ENCODE results near the gene GSTA1. TPM values are rescaled to one million over a fixed set of nuclear protein-coding genes. Genes with fewer than 3 reads are reported as not detected.
A peak's percentile ranks its signal among the peaks of the same experiment; 100 is the strongest.
"Not testable (repeated sequence)": the region's sequence is repeated elsewhere in the genome, so short reads cannot be mapped to it uniquely, and the experiment has no call there.

Gene GSTA1
- not detected for polyA plus RNA-seq

DNA sequence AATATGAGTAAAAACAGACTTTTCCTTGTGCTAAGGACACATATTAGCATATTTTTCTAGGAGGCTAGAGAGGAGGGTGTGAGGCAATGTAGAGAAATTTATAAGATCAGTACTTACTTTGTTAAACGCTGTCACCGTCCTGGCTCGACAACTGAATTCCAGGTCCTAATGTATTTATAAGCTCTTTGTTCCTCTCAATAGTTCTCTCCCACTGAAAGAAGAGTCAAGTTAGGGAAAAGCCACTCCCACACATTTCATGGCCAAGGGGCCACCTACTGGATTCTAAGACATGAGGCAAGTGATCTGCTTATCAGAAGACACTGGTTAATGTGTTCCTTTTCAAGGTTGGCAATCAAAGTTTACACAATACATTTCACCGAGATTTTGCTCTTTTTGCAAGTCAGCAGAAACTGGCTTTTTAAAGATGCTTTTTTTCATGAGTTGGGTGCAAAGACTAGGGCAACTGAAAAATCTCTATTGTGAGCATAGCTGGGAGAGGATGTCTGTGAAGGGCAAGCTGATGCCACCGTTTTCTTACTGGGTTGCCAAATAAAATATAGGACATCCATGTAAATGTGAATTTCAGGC, at the start of gene GSTA1:
Gene GSTA1 (minus strand): TSS at position 149 of the 588 bp plus-strand sequence. CDS start 4,549 bp downstream, outside the sequence.
- H3K27ac Mint-ChIP-seq, H3K4me1 Mint-ChIP-seq: not testable (repeated sequence)
- H3K27me3 Mint-ChIP-seq (ENCODE audit: low read depth in 3 of 3): peaks cover 0 to 12% (median 5%) of the 10 kb centered on the region in 3 donors

DNA sequence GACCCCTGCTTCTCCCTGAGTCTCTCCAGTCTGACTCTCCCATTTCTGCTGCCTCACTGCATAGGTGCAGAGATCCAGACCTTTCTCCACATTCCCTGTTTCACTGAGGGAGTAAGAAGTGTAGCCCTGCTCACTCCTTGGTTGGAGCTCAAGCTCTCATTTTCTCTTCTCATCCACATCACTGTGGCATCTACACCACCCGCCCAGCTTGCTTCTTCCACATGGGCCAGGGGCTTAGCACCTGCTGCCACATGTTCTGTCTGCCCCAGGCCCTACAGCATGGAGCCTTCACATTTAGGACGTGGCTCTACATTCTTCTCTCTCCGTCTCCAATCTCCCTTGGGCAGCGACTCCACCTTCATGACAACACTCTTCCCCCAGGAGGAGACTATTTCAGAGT, 45.5 kb upstream of the GSTA1 start:
- no peaks in the 10 kb centered on the region for H3K4me1 Mint-ChIP-seq
- no peak overlapping the region for H3K27ac Mint-ChIP-seq
- no peaks in the 10 kb centered on the region for H3K36me3 Mint-ChIP-seq
- no peak for DNase-seq
- H3K4me3 Mint-ChIP-seq: no peak overlapping the region
- H3K27me3 Mint-ChIP-seq (ENCODE audit: low read depth in 3 of 3): peaks cover 5 to 14% (median 7%) of the 10 kb centered on the region in 3 donors
- peaks cover 0 to 1% (median 0%) of the 10 kb centered on the region in 6 donors for H3K9me3 Mint-ChIP-seq

More for the DNA sequence above, at the start of gene GSTA1:
- not testable (repeated sequence) for H3K9me3 Mint-ChIP-seq, H3K36me3 Mint-ChIP-seq, DNase-seq, H3K4me3 Mint-ChIP-seq

DNA sequence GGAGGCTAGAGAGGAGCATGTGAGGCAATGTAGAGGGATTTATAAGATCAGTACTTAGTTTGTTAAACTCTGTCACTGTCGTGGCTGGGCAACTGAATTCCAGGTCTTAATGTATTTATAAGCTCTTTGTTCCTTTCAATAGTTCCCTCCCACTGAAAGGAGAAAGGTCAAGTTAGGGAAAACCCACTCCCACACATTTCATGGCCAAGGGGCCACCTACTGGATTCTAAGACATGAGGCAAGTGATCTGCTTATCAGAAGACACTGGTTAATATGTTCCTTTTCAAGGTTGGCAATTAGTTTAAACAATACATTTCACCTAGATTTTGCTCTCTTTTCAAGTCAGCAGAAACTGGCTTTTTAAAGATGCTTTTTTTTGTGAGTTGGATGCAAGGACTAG, 42.4 kb upstream of the GSTA1 start:
- no peaks in the 10 kb centered on the region for H3K36me3 Mint-ChIP-seq
- no peak overlapping the region for H3K27ac Mint-ChIP-seq
- no peak for DNase-seq
- H3K4me1 Mint-ChIP-seq: no peaks in the 10 kb centered on the region
- H3K27me3 Mint-ChIP-seq (ENCODE audit: low read depth in 3 of 3): peaks cover 4% of the 10 kb centered on the region in 3 donors
- no peaks in the 10 kb centered on the region for H3K9me3 Mint-ChIP-seq
- no peak overlapping the region for H3K4me3 Mint-ChIP-seq

DNA sequence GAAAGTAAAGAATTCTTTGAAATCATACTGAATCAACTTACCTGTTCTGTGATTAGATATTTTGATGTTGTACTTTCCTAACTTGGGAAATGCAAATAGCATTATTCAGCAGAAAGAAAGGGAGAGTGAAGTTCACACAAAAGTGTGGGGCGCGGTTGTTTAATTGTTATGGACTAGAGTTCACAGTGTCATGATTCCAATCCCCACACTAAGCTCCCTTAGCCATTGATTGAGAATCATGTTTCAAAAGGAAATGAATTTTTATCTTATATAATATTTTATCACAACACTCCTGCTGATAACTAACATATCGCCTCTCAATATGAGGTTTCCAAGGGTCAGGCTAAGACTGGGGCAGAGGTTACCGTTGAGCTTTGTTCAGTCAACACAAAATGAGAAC, 40.0 kb upstream of the GSTA1 start:
- Mint-ChIP-seq H3K27ac (no peak overlapping the region), H3K4me3 (no peak overlapping the region), H3K36me3 (no peaks in the 10 kb centered on the region), H3K4me1 (no peaks in the 10 kb centered on the region), H3K9me3 (no peaks in the 10 kb centered on the region), H3K27me3 (ENCODE audit: low read depth in 3 of 3) (peaks cover 3 to 4% (median 4%) of the 10 kb centered on the region in 3 donors)
- no peak for DNase-seq

DNA sequence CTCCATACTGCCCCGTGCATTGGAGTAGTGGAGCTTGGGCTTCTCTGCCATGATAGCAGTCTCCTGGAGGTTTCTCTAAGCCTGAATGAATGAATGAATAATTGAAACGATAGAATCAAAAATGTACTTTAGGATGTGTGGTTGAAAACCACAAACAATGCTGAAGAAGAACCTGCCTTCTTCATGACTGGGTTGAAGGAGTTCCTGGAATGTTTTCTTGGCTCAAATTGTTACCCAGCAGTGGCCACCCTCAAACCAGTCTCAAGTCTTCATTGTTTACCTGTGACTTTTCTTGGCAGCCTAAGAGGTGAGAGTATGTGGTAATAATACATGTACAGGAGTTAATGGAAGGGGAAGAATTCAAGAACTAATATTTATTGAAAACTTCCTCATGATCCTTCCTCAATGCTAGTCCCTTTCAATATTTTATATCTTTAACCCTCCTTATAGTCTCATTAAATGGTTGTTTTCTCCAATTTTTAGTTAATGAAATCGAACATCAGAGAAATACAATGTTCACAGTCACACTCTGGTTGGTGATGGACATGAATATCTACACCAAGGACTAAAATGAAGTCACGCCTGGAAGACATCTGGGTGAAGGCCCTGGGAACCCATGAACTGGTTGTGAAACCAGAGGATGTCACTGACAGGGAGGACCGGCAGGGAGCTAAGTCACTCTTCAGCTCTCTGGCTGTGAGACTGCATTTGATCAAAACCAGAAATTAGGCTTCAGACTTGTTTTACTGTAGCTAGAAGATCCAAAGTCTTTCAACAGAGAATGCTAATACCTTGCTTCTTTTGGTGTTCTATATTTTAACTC, 37.4 kb upstream of the GSTA1 start, which contains the start of gene GSTA5:
Gene GSTA5 (minus strand): TSS at position 51 of the 823 bp plus-strand sequence.
- no peak within 1 kb of the TSS for H3K27ac Mint-ChIP-seq
- H3K4me1 Mint-ChIP-seq: no peaks in the 10 kb centered on the region
- H3K36me3 Mint-ChIP-seq: no peaks in the 10 kb centered on the region
- peaks cover 6 to 8% (median 7%) of the 10 kb centered on the region in 3 donors for H3K27me3 Mint-ChIP-seq (ENCODE audit: low read depth in 3 of 3)
- no peaks in the 10 kb centered on the region for H3K9me3 Mint-ChIP-seq
- no peak for DNase-seq
- H3K4me3 Mint-ChIP-seq: no peak within 1 kb of the TSS

DNA sequence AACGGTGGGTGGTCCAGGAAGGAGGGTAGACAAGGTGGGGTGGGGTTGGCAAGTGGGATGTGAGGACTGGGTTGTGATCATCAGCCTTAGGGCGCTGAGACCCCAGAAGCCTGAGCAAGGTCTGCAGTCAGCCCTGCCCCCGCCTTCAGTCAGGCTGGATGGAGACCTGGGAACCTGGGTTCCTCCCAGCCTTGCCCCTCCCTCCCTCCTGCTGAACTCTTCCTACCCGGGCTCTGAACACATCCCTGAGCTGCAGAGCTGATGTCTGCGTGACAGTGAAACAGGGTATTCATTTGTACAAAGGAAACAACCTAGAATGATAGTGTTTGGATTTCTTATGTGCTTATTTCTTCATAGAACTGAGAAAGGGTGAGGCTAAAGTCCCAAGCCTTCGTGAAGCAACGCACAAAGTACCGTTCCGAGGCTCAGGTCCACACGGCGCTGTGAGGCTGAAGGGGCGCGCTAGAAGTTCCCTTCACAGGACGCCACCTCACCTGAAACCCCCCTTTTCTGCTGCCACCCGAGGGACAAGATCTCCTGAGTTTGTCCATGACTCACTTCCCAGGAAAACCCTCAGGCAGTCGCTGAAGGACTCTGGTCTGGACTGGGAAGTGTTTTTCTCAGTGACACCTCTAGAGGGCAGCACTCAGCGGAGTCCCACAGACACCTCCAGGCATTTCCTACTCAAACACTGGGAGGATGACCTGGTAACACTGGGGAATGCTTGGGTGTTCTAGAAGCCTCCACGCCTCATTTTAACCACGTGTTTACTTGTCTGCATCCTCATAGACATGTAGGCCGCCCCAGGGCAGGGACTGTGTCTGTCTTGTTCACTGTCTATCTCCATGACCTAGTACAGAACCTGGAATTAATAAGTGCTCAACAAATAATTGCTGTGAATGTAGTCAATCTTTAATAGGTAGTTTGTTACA, 35.8 kb upstream of the GSTA1 start:
- no peak overlapping the region for H3K27ac Mint-ChIP-seq
- peak; percentile 35 to 49 (median 39) for DNase-seq
- H3K36me3 Mint-ChIP-seq: no peaks in the 10 kb centered on the region
- no peaks in the 10 kb centered on the region for H3K4me1 Mint-ChIP-seq
- no peak overlapping the region for H3K4me3 Mint-ChIP-seq
- H3K27me3 Mint-ChIP-seq (ENCODE audit: low read depth in 3 of 3): peaks cover 7 to 18% (median 9%) of the 10 kb centered on the region in 3 donors
- H3K9me3 Mint-ChIP-seq: no peaks in the 10 kb centered on the region

DNA sequence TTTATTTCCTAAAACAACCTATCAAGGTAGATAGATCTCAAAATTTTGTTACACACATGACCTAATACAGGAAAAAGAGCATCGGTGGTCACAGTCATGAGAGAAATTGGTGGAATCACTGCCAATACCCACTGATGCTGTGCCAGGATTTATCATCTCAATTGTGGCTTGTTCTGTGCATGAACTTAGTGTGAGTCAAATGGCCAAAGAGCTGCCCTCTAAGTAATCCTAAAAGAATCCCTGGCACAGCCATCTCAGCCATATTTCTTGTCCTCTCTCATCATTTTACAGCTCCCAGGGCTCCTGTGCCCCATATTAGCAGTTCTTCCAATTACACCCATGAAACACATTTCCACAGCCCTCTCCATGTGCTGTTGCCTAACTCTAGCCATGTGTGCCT, 30.9 kb upstream of the GSTA1 start:
- Mint-ChIP-seq H3K36me3 (no peaks in the 10 kb centered on the region), H3K4me1 (no peaks in the 10 kb centered on the region), H3K27me3 (ENCODE audit: low read depth in 3 of 3) (peaks cover 12 to 24% (median 15%) of the 10 kb centered on the region in 3 donors), H3K9me3 (no peaks in the 10 kb centered on the region), H3K27ac (no peak overlapping the region), H3K4me3 (no peak overlapping the region)
- no peak for DNase-seq

DNA sequence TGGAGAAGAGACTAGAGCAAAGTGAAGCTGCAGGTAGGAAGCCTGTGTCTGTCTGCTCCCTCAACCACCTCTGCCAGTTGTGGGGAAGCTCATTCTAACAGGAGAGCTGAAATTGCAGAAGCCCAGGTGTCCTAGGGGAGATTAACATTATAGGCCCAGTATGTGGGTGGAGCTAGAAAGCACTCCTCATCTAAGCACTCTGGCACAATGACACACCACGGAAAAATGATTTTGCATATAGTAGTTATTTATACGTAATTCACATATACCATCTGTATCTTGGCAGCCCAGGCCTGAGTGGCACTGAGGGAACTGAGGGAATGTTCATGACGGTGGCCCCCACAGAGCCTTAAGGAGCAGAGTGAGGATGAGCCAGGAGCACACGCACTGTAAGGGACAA, 27.3 kb upstream of the GSTA1 start:
- not testable (repeated sequence) for DNase-seq, H3K4me1 Mint-ChIP-seq, H3K27ac Mint-ChIP-seq, H3K36me3 Mint-ChIP-seq, H3K4me3 Mint-ChIP-seq, H3K9me3 Mint-ChIP-seq
- H3K27me3 Mint-ChIP-seq (ENCODE audit: low read depth in 3 of 3): peaks cover 9 to 20% (median 10%) of the 10 kb centered on the region in 3 donors

DNA sequence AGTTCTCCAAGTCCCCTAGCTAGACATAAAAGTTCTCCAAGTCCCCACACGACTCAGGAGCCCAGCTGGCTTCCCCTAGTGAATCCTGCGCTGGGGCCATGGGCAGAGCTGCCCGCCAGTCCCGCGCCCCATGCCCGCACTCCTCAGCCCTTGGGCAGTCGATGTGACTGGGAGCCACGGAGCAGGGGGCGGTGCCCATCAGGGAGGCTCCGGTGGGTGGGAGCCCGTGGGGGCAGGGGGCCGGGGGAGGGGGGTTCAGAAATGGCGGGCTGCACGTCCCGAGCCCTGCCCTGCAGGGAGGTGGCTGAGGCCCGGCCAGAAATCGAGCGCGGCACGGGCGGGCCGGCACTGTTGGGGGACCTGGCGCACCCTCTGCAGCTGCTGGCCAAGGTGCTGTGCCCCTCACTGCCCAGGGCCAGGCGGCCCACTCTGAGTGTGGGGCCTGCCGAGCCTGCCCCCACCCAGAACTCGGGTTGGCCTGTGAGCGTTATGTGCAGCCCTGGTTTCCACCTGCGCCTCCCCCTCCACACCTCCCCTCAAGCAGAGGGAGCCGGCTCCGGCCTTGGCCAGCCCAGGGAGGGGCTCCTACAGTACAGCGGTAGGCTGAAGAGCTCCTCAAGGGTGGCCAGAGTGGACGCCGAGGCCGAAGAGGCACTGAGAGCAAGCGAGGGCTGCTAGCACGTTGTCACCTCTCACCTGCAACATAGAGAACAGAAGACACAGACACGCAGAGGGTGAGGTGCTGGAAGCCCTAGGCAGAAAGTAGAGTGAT, 25.6 kb upstream of the GSTA1 start:
- Mint-ChIP-seq H3K9me3 (no peaks in the 10 kb centered on the region), H3K27ac (no peak overlapping the region), H3K36me3 (no peaks in the 10 kb centered on the region), H3K27me3 (ENCODE audit: low read depth in 3 of 3) (peaks cover 9 to 13% (median 9%) of the 10 kb centered on the region in 3 donors), H3K4me3 (no peak overlapping the region), H3K4me1 (no peaks in the 10 kb centered on the region)
- DNase-seq: no peak

DNA sequence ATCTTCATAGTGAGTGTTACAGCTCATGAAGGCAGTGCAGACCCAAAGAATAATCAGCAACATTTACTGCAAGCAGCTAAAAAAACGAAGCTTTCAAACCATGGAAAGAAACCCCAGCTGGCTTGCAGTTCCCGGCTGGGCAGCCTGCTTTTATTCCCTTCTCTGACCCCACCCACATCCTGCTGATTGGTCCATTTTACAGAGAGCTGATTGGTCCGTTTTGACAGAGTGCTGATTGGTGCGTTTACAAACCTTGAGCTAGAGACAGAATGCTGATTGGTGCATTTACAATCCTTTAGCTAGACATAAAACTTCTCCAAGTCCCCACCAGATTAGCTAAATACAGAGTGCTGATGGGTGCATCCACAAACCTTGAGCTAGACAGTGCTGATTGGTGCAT, 25.0 kb upstream of the GSTA1 start:
- H3K9me3 Mint-ChIP-seq: not testable (repeated sequence)

DNA sequence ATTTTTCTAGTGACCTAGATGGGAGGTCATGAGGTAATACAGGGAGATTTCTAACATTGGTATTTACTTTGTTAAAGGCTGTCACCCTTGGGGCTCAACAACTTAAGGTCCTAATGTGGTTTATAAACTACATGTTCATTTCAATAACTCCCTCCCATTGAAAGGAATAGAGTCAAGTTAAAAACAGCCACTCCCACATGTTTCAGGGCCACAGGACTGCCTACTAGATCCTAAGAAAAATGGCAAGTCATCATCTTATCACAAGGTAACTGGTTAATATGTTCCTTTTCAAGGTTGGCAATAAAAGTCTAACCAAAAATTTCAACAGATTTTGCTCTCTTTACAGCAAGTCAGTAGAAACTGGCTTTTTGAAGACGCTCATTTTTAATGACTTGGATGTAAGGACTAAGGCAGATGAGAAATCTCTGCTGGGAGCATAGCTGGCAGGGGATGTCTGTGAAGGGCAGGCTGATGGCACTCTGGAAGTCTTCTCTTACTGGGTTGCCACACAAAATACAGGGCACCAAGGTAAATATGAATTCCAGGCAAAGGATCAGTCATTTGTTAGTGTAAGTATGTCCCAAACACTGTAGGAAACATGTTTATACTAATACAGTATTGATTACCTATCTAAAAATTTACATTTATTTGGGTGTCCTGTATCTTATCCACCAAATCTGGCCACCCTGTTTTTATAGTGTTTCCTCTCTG, 23.6 kb upstream of the GSTA1 start:
- peaks cover 6 to 12% (median 7%) of the 10 kb centered on the region in 3 donors for H3K27me3 Mint-ChIP-seq (ENCODE audit: low read depth in 3 of 3)
- not testable (repeated sequence) for H3K27ac Mint-ChIP-seq, H3K36me3 Mint-ChIP-seq, H3K4me1 Mint-ChIP-seq, H3K4me3 Mint-ChIP-seq, H3K9me3 Mint-ChIP-seq, DNase-seq

More for the DNA sequence above, 25.0 kb upstream of the GSTA1 start:
- H3K27me3 Mint-ChIP-seq (ENCODE audit: low read depth in 3 of 3): peaks cover 9 to 12% (median 9%) of the 10 kb centered on the region in 3 donors
- H3K36me3 Mint-ChIP-seq, DNase-seq, H3K27ac Mint-ChIP-seq, H3K4me1 Mint-ChIP-seq, H3K4me3 Mint-ChIP-seq: not testable (repeated sequence)

DNA sequence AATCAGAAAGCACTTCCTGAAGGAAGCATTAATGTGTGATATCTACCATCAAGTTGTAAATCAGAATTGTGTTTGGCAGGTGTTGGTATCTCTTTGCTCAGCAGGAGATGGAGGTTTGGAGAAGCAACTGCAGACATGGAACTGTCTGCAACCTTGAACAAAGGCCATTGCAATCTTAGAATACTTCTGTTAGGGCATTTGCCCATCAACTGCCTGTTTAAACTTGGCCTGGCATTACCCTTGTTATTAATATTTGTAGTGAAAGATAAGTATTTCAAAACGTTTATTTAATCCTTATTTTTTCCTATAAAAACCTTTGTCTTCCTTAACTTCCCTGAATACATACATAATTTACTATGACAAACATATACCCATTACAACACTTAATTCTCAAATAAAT, 22.9 kb upstream of the GSTA1 start:
- Mint-ChIP-seq H3K4me1 (no peaks in the 10 kb centered on the region), H3K27me3 (ENCODE audit: low read depth in 3 of 3) (peaks cover 4 to 10% (median 5%) of the 10 kb centered on the region in 3 donors), H3K27ac (no peak overlapping the region), H3K9me3 (peaks cover 0 to 5% (median 0%) of the 10 kb centered on the region in 6 donors), H3K36me3 (no peaks in the 10 kb centered on the region), H3K4me3 (no peak overlapping the region)
- DNase-seq: no peak

All from immature natural killer cell (primary cell).